ENCODE results near the gene SERPINB12. TPM values are rescaled to one million over a fixed set of nuclear protein-coding genes. Genes with fewer than 3 reads are reported as not detected.
A peak's percentile ranks its signal among the peaks of the same experiment; 100 is the strongest.

Gene SERPINB12, protein sequence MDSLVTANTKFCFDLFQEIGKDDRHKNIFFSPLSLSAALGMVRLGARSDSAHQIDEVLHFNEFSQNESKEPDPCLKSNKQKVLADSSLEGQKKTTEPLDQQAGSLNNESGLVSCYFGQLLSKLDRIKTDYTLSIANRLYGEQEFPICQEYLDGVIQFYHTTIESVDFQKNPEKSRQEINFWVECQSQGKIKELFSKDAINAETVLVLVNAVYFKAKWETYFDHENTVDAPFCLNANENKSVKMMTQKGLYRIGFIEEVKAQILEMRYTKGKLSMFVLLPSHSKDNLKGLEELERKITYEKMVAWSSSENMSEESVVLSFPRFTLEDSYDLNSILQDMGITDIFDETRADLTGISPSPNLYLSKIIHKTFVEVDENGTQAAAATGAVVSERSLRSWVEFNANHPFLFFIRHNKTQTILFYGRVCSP
- not detected in 2 replicates for total RNA-seq (2014; rRNA removed; shearing (Covaris generic))

DNA sequence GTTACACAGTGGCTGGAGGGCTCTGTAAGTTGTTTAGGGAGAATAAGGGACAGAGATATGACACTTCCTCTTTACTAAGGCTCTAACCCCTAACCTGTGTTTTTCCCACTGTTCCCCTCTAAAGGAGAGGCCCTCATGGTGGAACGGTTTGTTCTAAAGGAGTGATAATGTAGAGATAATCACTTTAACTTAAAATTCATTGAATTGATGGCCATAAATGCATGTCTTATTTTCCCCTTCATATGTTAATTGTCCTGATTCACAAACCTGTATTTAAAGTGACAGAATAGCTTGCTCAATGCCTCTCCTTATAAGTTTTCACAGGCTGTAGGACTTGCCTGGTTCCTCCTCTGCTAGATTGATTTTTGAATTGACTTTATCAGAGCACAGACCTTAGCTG, at the start of gene SERPINB12:
Gene SERPINB12, plus strand, starts transcription at position 301 of the 400 bp plus-strand sequence. CDS start 13,791 bp downstream, outside the sequence.
- no peak for DNase-seq (ENCODE audit: low read depth)

DNA sequence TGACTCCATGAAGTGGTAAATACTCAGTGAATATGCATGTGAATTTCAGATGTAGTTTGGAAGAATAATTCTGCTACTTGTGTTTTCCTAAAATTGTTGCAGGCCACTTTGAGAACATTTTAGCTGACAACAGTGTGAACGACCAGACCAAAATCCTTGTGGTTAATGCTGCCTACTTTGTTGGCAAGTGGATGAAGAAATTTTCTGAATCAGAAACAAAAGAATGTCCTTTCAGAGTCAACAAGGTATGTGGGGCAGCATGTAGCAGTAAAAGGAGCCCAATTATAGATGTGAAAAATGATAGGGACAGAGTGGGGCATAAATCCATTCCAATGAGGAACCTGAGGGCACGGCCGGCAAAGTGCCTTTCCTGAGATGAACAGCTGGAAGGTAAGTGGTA, 49.3 kb upstream of the SERPINB12 start:
- DNase-seq (ENCODE audit: low read depth): no peak

DNA sequence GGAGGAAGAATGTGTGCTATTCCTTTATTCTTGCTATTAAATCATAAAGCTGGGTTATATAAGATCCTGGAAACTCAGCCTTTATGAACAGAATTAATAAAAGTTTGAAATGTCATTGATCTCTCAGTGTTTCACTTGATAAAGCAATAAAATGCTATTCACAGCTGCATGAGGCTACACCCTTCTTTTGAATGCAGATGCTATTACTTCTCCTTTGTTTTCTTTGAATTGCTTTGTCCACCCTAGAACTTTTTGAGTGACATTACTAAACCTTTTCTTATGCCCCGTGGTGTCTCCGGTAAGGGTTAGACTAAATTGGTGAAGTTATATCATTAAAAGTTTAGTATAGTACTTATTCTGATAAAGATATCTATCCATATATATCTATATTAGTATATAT, 46.5 kb upstream of the SERPINB12 start:
- no peak for DNase-seq (ENCODE audit: low read depth)

DNA sequence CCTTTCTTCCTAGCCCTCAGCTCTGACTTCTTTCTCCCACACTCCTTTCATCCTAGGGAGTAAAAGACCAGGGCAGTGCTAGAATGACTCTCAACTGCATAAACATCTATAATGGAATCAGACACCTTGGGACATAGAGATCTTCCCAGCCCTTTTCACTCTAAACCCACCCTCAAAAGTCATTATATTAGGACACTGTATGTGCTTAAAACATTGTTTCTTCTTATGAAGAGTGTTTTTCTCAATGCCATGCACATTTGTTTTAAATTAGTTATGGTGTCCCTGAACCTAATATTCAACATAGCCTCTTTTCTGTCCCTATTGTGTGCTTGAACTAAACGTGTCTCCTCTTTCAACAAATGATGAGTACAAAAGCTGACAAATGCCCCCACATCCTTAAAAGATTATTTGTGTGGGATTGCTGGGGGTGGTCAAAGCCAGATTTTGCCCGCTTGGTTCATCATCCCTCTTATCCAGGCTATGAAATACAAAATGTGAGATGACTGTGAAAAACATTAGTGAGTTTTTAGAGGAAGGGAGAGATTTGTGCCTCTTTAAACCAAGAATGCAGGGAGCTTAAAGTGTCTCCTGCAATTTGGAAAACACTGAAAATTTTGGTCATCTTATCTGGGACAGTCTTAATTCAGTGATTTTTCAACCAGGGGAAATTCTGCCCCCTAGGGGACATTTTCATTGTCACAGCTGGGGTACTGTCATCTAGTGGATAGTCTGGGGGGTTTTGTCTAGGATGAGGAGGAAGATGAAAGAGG, 36.4 kb upstream of the SERPINB12 start:
- DNase-seq (ENCODE audit: low read depth): peak; percentile 20

DNA sequence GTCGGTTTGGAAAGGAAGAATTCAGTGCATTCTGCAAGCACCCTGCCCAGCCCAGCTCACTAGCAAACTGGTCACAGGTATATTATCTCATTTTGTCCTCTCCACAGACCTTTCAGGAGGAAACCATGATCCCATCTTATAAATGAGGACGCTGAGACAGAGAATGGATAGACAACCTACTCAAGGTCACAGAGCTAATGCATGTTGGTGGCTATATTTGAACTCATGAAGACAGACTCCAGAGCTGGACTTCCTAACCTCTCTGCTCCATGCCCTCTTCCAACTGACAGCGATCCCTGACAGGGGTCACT, 35.9 kb upstream of the SERPINB12 start:
- DNase-seq (ENCODE audit: low read depth): no peak

DNA sequence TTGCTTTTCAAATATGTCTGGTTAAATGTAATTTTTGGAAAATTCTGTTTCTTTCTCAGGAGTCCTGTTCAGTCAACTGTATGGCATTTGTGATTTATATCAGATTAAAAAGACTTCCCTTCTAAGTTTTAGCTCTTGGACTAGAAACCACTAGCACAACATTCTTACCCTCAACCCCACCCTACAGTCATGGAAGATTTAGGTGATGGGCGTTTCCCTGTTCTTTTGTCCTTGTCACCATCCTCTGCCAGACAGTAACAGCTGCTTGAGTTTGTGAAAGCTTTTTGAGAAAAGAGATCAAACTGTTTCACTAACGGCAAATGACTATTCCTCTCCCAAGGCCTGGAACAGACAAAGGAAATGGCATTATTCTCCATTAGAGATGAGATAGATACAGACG, 33.6 kb upstream of the SERPINB12 start:
- DNase-seq (ENCODE audit: low read depth): no peak

DNA sequence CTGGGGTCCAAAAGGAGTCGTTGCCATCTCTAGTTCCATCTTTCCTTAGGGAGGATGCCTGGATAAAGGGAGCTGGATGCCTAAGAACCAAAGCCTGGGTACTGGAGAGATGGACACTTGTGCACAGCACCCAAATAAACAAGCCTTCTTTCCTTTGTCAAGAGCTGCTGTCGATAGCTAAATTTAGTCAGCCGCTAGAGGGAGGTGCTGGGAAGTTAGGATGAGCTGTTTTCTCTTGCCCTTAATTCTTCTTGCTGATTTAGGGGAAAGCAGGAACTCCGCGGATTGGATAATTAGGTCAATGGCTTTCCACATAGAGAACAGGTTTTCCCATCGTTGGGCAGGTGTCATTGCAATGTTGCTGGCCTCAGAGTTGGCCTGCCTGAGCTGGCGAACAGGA, 30.9 kb upstream of the SERPINB12 start:
- DNase-seq (ENCODE audit: low read depth): peak; percentile 47

DNA sequence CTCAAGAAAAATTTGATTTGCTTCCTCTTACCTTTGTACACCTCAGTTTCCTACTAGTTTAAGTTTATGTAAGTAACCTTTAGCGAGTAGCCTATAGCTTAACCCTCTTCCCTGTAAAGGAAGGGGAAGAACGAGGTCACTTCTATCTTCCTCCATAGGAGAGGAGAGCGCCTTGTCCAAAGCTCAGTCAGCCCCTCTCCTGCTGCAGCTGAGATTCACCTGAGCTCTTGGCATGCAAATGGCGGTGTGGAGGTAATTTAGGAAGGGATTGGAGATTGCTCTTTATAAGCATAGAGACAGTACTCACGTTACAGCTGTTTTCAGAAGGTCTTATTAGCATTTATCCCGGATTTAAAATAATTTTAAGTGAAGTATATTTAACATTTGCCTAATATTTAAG, 27.8 kb upstream of the SERPINB12 start:
- no peak for DNase-seq (ENCODE audit: low read depth)

DNA sequence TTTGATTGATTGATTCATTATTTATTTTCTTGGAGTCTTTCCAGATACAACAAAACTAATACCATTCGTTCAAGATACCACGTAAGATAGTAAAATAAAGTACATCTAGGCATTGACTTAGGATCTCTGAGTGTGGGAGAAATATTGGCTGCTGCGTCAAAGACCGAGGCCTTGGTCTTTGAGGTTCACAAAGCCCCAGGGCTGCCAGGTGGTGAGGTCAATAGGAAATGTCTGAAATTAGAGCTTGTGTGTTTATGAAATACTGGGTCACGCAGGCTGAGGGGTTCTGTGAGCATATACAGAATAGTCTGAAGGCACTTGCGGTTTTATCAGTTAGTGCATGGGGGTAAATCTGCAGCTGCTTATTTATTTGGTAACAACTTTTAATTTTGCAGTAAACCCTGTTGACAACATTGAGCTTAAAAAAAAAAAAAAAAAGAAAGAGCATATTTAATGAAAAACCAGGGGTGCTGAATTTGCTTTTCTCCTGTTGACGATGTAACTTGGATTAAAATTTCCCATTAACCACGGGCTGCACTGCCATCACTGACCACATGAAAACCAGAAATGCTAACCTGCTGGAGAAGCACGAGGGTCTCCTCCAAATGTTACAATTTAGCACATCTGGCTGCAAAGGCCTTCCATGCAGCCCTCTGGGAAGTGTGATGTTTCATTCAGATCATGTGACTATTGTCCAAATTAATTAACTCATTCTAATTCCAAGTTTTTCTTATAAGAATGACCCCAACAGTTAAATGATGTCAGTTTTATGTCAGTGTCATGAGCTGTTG, 27.1 kb upstream of the SERPINB12 start:
- no peak for DNase-seq (ENCODE audit: low read depth)

DNA sequence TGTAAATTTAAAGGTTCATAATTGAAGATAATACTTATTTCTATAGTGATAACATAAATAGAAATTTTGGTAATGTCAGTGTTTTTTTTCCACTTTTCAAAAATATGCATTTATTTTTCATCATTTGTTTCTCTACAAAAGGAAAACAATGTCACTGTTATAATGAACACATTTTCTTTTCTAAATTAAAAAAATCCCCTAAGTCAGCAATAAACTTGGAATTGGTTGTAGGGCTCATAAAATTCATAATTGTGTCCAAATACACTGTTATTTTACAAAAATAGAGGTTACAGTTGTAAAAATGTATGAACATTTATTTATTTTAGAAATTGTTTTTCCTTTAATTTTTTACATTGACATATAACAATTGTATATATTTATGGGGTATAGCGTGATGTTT, 26.4 kb upstream of the SERPINB12 start:
- no peak for DNase-seq (ENCODE audit: low read depth)

DNA sequence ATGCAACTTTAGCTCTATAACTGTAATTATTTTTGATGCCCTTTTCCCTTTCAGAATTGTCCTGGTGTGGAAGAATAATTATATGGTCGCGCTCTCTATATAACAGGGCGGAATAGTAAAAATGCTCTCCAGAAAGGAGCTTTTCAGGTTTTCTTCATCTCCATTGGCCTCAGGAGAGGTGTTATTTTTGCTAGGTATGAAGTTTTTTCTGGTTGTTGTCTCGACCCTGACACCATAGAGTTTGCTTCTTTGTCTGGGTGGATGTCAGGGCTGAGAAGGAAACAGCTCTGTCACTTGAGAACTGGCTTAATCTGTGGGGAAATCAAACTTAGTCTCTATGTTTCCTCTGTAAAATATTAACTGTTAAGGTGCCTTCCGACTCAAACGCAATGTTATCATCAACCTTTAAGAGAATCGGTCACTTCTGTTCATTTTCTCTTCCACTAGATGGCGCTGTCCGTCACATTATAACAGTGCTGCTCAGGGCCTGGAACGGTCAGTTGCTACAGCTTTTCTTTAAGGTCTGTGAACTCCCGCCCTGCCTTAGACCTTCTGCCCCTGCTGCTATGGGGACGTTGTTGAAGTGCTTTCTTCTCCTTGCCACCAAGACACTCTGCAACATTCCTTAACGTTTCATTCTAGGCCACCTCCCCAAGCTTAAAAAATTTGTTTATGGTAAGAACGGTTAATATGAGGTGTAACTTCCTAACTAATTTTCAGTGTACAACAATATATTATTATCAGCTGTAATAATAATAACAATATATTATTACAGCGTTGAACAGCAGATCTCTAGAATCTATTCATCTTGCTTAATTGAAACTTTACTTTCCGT, 23.8 kb upstream of the SERPINB12 start:
- peak; percentile 64 for DNase-seq (ENCODE audit: low read depth)

DNA sequence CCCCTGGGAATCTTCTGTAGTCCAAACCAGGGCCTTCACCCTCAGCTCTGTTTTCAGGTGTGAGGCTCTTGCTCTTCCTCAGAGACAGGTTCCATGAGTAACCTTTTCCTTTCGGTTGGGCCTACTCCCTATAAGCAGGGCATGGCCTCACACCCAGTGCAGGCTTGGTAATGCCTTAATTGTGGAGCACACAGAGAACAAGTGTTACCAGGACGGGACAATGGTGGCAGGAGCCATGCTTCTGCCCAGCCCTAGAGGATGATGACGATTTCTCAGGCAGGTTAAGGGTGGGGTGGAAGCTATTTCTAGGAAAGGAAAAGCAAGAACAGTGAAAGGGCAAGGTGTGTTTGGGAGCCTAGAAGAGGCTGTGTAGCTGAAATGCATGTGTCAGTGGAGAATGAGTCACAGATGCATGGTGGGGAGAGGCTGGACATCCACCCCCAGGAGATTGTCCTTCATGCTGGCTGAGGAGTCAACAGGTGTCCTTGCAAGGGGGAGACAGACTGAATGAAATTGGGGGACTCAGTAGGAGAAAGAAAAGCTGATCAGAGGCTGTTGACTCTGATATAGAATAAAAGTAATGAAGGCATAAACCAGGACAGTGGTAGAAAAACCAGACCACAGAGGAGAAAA, 22.0 kb upstream of the SERPINB12 start:
- DNase-seq (ENCODE audit: low read depth): no peak

DNA sequence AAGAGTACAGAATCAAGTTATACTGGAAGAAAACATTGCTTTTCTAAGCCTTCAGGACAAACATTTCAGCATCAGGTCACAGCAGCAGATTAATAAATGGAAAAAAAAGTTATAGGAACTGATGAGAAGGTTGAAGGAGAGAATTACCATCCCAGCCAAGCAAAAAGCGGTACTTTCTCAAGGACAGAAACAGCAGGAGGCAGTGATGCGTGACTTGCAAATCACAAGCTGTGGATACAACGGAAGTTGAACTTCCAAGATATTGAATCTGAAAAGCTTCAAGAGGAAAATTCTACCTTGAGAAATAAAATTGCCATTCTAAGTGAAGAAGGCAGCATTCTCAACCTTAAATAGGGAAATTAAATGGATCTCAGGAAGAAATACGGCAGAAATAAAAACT, 18.5 kb upstream of the SERPINB12 start:
- DNase-seq (ENCODE audit: low read depth): no peak

DNA sequence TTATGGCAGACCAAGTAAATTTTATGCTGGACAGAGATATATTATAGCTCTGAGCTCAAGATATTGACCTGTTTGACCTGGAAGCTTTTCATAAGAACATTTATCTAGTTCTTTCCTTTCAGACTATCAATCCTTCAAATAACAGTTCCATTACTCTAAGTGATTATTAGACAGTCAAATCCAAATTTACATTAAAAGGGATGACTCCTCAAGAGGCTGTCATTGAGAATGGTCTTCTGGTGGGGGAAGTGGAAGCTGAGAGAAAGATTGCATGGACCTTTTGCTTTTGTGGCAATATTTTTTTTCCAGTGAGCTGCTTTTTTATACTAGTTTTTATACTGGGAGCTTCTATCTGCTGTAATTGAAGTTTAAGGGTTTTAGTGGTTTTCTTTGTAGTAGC, 14.9 kb upstream of the SERPINB12 start:
- DNase-seq (ENCODE audit: low read depth): no peak

DNA sequence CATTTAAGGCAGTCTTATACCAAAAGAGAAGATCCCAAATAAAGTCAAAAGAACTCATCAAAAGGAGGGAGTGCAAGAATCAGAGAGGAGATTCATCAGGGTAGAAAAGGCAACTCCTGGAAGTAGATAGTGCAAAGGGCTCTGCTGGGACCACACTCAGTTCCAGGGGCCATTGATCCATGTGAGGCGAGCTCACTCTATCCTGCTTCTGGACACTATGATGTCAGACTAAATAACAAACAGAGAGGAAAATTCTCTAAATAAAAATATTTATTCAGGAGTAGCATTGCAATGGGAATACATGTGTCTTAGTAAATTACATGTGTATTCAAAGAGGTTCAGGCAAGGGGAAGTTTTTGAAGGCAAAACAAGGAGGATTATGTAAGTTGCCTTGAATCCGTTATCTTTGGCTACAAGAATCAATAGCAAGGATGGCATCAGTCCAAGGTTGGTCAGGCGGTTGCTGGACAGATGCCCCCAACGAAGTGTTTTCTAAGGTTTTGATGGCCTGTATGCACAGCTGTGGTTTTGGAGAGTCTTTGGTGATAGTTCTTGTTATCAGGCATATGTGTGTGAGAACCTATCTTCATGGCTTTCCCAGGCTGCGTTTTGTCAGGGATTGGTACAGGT, 13.2 kb upstream of the SERPINB12 start:
- no peak for DNase-seq (ENCODE audit: low read depth)

DNA sequence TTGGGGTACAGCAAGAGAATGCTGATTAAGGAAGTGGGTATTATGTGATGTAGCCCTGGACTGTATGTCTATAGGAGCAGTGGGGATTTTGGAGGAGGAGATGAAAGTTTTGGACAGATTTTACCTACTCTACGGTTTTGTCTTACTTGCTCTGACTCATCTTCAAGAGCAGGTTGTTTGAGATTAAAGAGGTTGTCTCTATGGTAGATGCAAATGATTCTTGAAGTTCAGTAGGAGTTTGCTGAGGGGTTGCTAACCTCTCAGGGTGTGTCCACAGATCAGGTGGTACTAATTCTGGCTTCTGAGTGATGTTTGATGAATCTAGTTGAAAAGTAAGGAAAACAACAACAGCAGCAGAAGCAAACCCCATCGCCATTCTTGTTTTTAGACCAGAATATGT, 9.7 kb upstream of the SERPINB12 start:
- DNase-seq (ENCODE audit: low read depth): no peak

DNA sequence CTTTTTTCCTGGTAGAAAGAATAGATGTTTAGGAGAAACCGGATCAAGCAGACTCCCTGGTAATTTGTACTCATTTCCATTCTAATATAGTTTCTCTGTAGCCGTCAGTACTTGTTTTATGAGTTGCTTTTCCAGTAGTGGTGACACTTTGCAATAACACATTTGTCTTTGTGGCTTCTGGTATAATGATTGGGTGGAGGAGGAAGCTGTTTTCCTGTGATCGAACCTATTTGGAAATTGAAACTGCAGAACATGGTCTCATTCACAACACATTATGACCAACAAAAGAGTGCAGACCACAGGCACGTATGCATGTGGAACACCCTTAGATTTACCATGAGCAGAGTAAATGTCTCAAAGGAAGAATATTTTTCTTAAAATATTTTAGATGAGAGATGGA, 7.6 kb upstream of the SERPINB12 start:
- DNase-seq (ENCODE audit: low read depth): no peak

DNA sequence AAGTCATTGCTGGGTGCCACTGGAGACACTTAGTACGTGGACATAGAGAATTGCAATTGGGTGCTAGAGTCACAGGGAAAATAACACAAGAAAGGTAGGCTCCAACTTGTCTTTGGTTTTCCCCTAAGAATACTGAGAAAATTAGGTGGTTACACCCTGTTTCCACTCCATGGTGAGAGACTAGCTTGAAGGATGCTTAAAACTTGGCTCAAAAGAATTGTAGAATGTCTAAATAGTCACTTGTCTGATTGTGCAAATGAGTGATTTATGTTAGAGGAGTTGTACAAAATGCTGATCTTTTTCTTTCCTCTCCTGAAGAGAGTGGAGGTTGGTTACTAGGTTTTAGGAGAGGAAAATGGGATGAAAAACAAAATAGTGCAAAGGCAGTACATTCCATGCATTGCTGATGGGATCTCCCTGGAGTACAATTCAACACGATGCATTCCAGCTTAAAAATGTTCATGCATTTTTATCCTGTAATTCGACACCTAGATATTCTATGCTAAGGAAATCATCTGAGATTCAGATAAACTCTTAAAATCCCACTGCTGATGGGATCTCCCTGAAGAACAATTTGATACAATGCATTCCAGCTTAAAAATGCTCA, 2.2 kb upstream of the SERPINB12 start:
- DNase-seq (ENCODE audit: low read depth): no peak

DNA sequence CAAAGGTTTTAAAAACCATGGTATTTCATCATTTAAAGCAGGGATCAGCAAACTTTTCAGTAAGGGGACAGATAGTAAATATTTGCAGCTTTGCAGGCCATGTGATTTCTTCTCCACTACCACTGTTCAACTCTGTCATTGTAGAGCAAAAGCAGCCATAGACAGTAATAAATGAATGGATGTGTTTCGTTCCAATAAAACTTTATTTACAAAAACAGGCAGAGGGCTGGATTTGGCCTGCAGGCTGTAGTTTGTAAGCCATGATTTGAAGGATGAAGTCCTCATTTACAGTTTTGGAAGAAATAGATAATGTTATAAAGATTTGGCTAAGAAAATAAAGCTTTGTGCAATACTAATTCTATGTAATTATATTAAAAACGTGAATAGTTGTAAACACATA, 1.8 kb downstream of the SERPINB12 start:
- no peak for DNase-seq (ENCODE audit: low read depth)

DNA sequence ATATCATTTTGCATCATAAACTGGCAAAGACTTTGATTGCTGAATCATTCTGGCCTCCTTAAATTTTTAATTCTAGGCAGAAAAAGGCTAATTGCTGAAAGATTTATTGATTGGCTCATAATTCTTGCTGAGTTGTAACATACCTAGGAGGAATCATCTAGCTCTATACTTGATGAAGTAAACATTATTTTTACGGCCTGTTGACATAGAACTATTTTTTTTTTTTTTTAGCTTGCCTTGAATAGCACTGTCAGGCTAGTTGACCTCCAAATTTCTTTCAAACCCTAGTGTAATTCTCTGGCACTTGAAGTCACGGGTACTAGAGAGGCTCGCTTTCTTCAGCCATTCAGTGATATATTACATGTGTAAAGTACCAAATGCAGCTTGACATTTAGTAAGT, 2.8 kb downstream of the SERPINB12 start:
- DNase-seq (ENCODE audit: low read depth): no peak
